Stimulated activated CD4-positive, alpha-beta T cell treated with anti-CD3 and anti-CD28 coated beads, TNF-alpha, amount 100 ng/mL, for 1 hour (primary cell): Measurements from ENCODE around the gene DOCK4.

ENCODE experiments used
- DNase-seq, 3 donors: peaks; one replicate each; pipeline ENCODE4 v3.0.0-alpha.2; 2020; ENCODE audit warnings: low read depth in 3 of 3, low spot score in 1 of 3

The DOCK4 gene

DNA sequence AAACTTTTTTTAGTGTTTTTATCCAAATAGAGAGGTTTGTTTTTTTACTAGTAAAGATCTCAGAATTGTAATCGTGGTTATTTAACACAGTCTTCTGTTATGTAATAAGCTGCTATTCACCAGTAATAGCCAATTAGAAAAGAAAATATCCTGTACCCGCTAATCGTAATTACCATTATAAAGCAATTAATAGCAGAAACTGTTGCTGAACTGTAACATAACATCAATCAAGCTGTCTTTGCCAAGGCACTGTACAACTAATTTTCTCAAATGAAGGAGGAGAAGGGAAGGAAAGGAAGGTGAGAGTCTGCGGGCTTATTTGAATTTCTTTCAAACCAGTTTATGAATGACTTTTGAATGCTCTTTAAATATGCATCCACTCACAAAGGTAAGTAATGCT, 9.6 kb upstream of the DOCK4 start:
- DNase-seq = no peak

DNA sequence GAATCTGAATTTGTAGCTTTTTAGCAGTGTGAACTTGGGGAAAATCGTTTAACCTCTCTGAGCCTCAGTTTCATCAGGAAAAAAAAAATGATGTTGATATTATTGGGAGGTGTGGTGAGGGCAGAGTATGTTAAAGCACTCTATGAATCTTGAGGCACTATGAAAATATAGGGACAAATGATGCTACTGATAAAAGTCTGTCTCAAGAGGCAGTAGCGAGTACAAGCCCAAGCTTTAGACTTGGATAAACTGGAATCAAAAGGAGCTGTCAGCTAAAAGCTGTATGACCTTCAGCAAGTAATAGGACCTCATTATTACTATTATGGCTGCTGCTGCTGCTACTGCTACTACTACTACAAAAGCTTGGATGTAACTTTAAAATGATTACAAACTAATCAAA, 8.7 kb upstream of the DOCK4 start:
- DNase-seq = no peak

DNA sequence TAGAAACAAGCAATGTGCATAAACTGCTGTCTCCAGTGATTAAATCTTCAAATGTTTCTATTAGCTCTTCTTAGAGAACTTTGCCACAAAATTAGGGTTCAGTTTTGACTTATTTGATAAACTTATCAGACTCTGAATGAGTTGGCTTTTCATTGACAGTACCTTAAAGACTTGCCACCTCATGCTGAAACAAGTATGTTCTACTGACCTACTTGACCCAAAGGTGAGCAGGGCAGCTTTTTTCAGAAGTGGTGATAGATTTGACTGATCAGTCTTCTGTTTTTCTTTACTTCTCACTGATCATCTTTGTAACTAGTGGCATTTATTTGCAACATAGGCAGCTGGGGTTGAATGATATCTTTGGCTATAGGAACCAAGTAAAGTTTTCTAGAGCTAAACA, 8.1 kb upstream of the DOCK4 start:
- DNase-seq = no peak

DNA sequence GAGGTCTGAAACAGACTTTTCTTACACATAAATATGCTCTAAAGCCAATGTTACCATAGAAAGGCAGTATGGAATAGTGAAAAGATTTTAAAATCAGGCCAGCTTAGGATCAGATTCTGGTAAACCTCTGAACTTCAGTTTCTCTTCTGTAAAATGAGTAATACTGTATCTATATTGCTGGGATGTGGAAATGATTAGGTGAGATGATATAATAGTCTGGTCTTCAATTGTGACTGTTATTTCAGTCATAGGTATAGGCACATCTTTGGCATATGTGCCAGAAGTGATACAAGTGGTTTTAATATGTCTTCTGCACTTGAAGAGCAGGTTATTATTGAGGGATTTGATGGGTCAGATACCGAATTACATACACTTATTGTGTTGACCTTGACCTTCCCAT, 7.5 kb upstream of the DOCK4 start:
- DNase-seq = no peak

DNA sequence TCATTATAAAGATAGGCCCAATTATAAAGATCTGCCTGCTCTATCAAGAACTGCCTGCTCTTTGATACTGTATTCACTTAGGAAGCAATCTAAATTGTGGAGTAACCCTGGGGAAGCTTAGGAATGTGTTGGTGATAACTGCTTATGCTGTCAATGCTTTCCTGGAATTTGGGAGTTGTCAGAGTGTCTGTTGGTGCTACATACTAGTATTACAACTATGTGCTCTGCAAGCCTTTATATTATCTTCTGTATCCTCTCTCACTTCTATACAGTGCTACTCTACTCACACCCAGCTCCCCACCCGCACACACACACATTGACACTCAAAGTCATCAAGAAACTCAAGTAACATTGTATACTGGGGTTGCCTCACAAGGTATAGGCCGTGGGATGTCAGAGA, 6.4 kb upstream of the DOCK4 start:
- DNase-seq = no peak

DNA sequence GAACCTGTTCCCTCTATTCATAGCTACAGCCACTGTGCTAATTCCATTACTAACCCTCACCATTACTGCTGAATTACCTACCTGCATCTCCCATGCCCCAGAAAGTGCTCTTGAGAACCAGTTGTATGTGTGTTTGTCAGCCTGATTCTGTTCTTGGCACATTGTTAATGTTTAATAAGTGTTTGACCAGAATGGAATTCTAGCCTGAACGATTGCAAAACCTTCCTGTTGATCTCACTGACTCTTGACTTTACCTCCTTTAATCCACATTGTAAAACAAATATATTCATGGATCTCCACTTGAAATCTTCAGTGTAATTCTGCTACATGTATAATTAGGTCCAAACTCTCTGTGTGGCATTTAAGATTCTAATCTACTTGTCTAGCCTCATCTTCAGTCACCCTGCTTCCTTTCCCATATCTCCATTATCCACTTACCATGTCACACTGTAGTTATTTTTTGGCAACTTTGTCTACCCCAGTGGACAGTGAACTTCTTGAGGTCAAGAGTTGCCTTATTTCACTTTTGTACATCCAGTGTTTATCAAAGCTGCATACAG, 5.2 kb upstream of the DOCK4 start:
- no peak for DNase-seq

DNA sequence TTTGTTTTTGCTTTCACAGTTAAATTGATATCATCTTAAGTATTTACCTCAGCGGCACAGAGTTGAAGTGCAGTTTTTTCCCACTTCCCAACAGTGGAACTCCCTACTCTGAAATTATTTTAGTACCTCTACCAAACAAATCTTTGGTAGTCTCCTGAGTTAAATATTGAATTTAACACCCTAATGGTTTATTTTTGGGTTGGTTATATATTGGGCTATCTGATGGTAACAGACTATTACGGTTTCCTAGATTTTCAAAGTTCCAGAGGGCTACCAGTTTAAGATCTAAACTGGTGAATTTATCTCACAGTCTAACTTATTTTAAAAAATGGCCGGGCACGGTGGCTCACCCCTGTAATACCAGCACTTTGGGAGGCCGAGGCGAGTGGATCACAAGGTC, 1.6 kb upstream of the DOCK4 start:
- DNase-seq = no peak

DNA sequence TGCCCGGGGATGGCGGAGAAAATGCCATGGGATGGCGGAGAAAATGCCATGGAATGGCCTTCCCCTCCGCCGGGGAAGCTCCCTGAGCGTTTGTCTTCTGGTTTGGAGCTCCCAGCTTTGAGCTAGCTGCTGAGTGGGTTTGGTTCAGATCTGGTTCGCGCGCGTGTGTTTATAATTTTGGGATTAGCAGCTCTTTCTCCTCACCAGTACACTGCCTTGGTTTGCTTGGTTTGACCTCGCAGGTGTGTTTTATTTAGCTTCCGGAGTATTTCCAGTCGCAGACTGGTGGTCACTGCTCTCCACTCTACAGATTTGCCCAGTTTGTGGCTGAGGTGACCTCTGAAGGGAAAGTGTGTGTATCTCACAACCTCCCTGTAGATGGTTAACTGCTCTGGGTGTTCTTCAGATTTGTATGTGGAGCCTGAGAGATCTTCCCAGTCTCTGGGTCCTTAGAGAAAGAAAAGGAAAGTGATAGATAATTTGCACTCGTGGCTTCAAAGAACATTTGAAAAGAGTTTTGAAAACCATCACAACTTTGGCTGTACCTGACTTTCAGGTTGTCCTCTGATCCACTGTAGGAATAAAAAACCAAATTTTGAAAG, 893 bp upstream of the DOCK4 start:
- no peak for DNase-seq

DNA sequence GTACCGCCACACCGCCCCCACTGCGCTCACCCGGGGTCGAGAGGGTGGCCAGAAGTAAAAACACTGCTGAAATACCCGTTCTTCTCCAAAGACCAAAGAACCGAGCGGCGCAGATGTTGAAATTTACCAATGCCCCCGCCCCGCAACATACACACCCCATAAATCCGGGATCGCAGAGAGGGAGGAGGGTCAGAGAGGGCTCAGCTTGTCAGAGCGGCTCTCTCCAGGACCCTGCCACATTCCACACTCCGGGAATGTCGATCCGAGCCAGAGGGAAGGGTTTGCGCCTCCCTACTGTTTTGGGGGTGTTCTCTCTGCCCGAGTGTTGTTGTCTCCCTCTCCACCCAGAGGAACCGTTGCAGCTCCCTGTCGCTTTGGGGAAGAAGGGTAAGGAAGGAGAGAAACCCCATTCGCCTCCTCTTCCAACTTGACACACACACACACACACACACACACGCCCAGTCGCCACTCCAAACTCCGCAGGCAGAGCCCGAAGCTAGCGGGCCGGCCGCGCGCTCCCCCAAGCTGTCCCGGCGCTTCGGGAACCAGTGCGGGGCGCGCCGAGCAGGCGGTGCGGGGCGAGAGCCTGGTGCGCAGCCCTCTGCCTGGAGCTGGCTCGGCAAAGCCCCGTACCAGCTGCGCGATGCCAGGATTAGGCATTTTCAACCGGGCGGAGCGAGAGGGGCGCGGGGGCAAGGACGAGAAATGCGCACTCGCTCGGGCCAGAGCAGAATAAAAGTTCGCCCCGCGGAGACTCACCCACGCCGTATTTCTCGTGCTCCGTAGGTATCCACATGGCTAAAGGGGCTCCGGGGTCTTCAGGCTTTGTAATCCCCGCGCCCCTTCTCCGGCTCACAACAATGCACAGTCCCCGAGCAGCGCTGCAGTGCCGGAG, 609 bp downstream of the DOCK4 start:
- DNase-seq = peak in 1 of 3 donors; percentile 24

DNA sequence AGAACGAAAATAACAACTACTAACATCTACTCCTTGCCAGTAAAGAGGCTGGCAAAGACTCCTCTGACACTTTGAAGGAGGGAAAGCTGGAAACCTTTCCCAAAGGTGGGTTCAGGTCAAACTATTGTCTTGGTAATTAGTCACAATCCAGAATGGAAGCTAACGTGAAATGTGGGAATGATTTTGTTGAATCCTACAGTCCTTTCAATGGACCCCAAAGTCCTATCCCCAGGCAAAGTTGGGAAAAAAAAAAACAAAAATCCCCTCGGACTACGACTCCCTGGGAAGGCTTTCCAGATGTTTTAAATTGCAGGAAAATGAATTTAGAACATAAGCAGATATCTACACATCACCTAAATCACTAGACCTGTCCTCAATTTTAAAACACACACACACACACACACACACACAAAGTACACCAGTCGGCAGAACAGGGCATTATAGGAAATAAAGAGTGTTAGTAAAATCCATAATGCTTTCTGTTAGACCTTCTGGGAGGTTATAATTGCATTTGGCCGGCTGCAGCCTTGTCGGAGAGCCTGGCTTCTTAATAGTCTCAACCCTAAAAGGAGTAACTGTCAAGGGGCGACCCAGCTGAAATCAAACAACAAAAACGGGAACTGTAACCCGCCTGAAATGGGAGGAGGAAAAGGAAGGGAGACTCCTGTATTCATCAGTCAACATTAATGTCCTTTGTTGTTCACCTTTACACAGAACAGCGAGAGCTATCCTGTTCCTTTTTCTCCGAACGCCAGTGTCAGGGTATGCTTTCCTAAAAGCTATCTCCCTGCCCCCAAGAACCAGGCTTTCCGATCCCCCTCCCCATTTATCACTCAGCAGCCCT, 1.5 kb downstream of the DOCK4 start:
- no peak for DNase-seq

DNA sequence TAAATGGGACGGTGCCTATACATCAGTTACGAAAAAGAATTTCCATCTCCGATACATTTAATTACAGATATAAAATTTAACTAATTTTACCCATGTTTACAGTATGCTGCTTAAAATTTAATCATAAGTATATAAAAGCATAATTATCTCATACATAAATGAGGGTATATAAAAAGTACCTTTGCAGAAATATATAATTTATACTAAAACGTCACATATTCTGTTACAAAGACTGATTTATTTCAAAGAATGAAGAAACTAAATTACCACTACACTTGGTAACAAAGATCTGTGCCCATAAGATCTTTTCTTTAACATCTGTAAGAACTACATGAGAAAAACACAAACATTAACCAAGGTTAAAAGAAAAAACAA, 2.8 kb downstream of the DOCK4 start:
- DNase-seq = no peak

DNA sequence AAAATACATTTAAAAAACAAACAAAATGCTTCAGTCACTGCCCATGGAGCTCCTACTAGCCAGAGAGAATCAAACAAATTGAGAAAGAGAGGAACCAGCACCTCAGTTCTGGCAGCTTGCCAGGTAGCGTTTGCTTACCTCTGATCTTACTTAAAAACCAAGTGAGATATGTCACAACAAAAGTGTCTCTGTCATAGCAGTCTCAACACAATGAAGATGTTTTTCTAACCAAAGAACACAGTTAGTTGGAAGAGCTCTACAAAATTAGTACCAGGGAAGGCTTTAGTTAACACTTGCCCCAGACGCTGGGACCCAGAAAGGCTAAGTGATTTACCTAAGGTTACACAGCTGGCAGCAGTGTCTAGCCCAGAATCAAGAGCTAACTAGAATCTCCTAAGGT, 3.4 kb downstream of the DOCK4 start:
- no peak for DNase-seq

DNA sequence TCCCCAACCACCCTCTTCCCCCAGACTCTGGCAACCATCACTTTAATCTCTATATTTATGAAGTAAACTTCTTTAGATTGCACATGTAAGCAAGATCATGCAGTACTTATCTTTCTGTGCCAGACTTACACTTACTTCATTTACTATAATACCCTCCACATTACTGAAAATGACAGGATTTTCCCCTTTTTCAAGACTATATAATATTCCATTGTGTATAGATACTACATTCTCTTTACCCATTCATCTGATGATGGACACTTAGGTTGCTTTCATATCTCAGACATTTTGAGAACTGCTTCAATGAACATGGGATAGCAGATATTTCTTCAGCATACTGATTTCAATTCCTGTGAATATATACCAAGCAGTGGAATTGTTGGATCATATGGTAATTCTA, 4.4 kb downstream of the DOCK4 start:
- DNase-seq = no peak

DNA sequence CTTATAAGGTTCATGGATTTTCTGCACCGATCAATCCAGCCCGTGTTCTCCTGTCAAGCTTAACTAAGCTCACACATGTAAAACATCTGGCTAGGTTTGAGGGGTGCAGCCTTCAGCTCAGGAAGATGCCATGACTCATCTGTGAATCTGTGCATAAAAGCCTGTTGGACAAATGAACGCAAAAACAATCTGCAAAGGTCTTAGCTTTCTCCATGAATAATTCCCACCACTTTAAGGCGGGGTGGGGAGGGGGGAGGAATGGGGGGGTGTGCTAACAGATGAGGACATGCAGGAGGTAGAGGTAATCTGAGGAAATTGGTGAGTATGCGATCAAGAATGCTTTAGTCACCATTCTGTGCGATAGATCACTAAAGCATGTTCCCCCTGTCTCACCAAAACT, 4.8 kb downstream of the DOCK4 start:
- DNase-seq = no peak

DNA sequence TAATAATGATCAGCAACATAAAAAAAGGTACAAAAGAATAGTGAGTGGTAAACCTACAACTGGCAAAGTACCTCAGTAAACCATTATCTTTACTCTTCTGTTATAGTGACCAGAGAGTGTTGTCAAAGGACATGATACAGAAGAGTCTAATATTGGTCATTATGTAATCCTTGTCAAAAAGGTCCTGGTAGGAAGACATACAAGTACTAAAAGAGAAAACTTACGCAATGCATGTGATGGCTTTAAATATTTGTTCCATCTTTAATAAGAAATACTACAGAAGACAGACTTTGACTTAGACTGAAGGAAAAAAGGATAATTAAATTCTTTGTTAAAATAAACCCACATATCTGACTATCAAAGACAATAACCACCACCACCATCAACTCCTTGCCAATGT, 6.5 kb downstream of the DOCK4 start:
- DNase-seq = no peak

DNA sequence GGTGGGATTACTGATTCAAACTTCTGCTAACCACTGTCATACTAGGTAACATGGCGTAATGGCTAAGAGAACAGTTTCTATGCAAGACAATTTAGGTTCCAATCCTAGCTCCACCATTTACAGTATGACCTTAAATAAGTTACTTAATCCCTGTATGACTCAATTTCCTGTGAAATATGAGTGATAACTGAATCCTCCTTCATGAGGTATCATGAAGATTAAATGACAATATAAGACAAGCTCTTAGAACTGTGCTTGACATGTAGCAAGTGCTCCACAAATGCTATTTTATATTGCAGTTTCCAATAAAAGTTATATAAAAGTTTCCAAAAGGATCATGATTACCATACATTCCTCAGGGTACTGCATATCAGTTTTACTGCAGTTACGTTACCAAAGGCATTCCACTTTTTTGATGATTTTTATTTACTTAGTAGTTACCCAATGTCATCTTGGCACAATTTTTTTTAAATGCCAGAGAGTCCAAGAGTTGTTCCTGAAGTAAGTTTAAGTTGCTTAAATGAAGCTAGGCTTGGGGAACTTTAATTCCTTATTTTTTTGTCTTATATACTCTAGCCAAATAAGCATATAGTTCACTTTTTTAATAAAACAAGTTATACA, 7.1 kb downstream of the DOCK4 start:
- no peak for DNase-seq

DNA sequence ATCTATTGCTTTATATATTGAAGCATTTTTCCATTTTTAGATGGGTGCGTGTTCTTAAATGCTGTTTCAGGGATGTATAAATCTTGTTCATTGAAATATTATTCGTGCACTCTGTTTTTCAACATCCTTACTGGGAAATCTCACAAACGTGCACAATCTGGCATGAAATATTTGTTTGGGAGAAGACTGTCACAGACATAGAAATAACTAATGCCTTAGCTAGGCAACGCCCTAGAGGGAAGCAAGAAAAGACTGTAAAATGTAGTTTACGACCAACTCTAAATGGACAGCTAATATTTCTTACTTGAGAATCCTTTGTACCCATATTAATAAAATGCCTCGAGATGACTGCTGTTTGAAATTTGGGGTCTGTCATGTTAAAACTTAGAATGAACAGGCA, 8.9 kb downstream of the DOCK4 start:
- no peak for DNase-seq

DNA sequence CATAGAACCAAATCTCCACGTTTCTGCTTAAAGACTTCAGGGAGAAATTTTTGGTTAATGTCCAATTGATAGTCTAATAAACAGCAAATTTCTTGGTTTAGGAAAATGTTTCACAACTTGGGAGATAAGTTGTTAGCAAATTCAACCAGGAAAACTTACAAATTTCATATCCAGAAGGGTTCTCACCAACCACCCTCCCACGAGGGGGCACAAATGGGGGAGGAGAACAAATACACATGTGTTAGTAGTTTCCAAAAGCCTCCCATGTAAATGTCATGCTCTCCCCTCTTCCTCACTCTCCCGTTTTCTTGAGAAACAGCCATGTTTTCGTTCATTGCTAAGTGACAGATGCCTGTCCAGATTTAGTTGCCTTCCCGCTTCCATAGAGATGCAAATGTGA, 10.5 kb downstream of the DOCK4 start:
- no peak for DNase-seq

DNA sequence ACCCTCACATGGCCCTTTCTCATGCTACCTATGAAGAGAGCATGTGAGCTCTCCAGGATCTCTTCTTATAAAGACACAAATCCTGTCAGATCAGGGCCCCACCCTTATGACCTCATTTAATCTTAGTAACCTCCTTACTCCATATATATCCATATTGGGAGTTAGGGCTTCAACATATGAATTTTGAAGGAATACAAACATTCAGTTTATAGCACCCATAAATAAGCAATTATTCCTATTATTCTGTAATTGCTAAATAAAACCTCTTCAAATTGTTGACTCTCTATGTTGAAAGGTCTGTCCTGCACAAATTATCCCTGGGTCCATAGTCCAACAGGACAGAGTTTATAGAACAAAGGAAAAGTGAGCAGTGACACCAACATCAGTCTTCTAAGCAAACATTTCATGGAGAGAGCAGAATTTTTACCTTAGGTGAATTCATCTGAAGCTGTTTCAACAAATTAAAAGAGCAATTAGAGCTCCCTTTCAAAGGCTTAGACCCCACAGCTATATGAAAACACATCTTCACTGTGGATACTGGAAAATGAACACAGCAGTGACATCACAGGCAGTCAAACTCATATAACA, 12.2 kb downstream of the DOCK4 start:
- no peak for DNase-seq

DNA sequence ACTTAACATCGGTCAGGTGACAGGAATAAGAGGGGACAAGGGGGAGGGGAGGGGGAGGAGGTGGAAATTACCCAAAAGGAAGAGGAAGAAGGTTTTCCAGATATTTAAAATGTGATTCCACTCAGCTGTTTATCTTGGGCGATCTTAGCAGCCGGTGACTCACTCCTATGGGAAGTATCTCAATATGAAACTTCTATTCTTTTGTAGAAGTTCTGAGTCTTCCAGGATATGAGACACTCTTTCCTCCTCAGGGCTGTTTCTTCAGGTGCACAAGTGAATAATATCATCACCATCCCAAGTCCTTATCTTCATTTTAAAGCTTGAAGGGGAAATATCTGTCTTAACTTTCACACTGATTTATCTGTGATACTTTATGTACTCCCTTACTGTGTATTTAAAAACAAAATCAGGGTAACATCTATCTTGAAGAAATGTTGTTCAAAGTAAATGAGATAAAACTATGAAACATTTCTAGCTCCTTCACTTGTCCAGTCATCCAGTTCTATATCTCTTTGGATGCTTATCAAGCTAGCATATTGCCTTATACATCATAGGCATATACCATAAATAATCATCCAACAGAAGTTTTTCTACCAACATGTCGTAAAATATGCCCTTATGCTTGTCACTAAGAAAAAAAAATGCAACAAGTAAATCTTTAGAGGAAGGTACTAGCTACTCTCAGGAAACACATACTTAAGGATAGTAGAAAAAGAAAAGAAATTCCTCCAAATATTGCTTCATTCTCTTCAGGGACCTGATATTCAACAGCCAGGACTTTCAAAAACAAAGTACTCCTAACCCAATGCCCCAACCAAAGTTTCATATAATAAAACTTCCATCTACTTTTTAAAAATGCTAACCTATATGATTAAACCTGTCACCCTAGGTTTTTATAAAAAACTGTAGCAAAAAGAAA, 13.7 kb downstream of the DOCK4 start:
- DNase-seq = no peak
